Nucleus accumbens (tissue), 56 donors: Measurements from ENCODE around the gene RUFY3.
A peak's percentile ranks its signal among the peaks of the same experiment; 100 is the strongest.
"Not testable (repeated sequence)": the region's sequence is repeated elsewhere in the genome, so short reads cannot be mapped to it uniquely, and the experiment has no call there.

Experiments used
- DNase-seq, 56 donors: peaks; one replicate each; lab custom pipeline; 2025; lab: John Stamatoyannopoulos, UW

Gene RUFY3, protein sequence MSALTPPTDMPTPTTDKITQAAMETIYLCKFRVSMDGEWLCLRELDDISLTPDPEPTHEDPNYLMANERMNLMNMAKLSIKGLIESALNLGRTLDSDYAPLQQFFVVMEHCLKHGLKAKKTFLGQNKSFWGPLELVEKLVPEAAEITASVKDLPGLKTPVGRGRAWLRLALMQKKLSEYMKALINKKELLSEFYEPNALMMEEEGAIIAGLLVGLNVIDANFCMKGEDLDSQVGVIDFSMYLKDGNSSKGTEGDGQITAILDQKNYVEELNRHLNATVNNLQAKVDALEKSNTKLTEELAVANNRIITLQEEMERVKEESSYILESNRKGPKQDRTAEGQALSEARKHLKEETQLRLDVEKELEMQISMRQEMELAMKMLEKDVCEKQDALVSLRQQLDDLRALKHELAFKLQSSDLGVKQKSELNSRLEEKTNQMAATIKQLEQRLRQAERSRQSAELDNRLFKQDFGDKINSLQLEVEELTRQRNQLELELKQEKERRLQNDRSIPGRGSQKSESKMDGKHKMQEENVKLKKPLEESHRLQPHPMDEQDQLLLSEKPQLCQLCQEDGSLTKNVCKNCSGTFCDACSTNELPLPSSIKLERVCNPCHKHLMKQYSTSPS

GRCh38 chr4:70721747-70722146 lies at the start of gene RUFY3:
RUFY3 (plus strand) TSS chr4:70721964; CDS start chr4:70722574, 610 bp downstream.
- peak in 55 of 56 donors; percentile 7 to 93 (median 70) for DNase-seq

DNA sequence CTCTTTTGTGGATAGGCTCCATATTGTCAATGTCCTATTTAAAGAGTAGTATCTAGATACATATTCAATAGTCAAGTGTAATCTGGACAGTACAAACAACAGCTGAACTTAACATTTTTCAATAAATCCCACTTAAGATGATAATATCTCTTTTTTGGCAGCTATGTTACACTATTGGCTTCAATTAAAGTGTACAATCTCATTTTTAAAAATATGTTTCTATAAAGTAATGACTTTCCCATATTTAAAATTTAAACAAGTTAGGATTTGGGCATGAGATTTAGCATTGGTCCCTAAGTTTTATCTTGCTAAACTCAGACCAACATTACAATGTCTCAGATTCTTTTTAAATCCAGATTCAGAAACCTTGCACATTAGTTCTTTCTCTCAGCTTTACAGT lies 47.6 kb upstream of the RUFY3 start:
- no peak for DNase-seq

- DNase-seq = no peak
Measured at GRCh38 chr4:70674731-70675130, 47.0 kb upstream of the RUFY3 start.

GRCh38 chr4:70676554-70677090 lies 45.1 kb upstream of the RUFY3 start:
- DNase-seq = no peak

DNA sequence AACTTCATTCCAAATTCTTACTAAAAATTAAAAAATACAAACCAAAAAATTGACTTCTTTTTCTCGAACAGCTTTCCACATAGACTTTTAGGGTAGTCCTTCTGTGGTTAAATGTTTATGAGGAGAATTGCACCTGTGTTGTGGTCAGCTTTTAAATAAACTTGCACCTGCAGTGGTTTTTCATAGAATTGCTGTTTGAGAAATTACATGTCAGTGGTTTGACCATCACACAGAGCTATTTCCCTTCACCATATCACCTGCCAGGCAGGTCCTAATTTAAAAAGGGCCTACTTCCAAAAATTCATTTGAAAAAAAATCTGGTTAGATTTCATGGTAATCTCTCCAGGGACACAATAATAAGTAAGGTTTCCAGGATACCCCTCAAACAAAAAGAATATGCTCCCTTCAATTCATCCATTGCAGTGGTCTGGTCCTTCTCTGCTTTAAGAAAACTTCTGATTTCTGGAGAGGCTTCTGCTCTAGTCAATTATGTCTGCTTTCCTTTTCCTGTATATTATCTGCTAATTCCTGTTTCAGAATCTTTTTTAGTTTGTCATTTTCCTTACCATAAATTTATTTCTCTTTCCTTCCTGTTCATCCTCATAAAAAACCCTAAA lies 43.3 kb upstream of the RUFY3 start:
- no peak for DNase-seq

GRCh38 chr4:70680934-70681333 lies 40.8 kb upstream of the RUFY3 start:
- DNase-seq = no peak

DNA sequence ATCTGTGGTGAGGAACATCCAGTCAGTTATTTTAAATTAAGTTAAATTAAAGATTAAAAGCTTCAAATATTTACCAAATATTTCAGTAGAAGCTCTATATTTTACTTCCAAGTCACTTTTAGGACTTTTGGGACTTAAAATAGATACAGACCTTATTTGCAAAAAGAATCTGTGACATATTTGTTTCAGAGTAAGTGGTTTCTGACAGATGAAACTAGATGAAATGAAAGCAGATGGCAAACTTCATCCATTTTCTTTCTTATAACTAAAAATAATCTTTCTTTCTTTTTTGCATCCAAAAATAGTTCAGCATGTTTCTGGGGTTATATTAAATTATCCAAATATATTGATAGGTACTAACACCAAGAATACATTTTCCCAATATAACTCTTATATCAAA lies 40.1 kb upstream of the RUFY3 start:
- DNase-seq = no peak

DNA sequence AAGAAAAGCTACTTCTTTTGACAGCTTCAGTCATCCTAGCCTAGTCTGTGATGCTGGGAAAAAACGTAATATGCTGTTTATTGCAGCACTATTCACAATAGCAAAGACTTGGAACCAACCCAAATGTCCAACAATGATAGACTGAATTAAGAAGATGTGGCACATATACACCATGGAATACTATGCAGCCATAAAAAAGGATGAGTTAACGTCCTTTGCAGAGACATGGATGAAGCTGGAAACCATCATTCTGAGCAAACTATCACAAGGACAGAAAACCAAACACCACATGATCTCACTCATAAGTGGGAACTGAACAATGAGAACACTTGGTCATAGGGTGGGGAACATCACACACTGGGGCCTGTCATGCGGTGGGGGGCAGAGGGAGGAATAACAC lies 39.6 kb upstream of the RUFY3 start:
- not testable (repeated sequence) for DNase-seq

GRCh38 chr4:70687392-70687791 lies 34.4 kb upstream of the RUFY3 start:
- peak in 2 of 56 donors; percentile 22 to 40 for DNase-seq

DNA sequence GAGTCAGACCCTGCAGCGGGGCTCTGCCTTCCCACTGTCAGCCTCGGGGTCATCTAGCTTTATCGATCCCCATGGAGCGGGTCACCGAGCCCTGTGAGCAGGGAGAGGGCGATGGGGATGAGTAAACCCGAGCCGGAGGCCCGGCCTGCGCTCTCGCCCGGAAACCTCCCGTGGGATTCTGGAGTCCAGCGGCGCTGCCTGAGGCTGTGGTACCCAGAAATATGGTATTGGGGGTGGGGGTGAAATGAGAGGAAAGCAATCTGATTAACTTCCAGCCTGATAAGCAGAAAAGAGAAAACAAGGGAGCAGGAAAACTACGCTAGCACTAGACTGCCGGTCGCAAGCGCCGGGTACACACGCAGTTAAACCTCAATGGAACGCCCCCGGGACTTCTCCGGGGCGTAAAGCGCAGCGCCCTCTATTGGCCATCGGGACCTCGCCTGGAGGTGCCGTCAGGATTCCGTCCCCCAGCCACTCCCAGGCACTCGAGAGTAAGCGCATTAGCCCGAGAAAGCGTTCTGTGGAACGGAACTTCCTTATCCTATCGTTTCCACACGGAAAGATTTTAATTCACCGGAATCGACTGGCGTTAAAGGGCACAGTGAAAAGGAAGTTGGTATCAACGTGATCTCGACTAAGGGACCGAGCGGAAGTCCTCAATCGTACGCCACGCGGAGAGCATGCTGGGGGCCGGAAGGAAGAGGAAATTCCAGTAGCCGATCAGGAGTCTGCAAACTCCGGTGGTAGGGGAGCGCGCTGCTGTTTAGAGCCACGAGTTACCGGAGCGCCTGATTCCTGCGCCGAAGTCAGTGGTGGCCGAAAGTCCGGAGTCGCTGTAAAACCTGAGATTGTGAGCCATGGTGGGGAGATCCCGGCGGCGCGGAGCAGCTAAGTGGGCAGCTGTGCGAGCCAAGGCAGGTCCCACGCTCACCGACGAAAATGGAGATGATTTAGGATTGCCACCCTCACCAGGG lies 33.7 kb upstream of the RUFY3 start, which contains the start of gene UTP3:
TSS of gene UTP3 (plus strand) at position 712 of the 974 bp plus-strand sequence. CDS start at position 858, 146 bp downstream.
- DNase-seq = peak; percentile 80 to 100 (median 95)

DNA sequence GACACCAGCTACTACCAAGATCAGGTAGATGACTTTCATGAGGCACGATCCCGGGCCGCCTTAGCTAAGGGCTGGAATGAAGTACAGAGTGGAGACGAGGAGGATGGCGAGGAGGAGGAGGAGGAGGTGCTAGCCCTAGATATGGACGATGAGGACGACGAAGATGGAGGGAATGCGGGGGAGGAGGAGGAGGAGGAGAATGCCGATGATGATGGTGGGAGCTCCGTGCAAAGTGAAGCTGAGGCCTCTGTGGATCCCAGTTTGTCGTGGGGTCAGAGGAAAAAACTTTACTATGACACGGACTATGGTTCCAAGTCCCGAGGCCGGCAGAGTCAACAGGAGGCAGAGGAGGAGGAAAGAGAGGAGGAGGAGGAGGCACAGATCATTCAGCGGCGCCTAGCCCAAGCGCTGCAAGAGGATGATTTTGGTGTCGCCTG lies 33.0 kb upstream of the RUFY3 start:
- DNase-seq = peak in 10 of 56 donors; percentile 10 to 54 (median 34)

GRCh38 chr4:70691661-70692060 lies 30.1 kb upstream of the RUFY3 start:
- DNase-seq = no peak

GRCh38 chr4:70694633-70695032 lies 27.1 kb upstream of the RUFY3 start:
- not testable (repeated sequence) for DNase-seq

DNA sequence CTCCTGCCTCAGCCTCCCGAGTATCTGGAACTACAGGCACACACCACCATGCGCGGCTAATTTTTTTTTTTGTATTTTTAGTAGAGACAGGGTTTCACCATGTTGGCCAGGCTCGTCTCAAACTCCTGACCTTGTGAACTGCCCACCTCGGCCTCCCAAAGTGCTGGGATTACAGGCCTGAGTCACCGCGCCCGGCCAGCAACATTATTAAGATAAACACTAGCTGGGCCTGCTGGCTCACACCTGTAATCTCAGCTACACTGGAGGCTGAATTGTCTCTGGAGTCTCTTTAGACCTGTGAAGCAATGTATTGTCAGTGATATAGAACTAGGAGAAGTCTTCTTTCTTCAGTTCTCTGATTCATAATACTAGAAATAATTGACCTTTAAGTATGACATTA lies 23.3 kb upstream of the RUFY3 start:
- not testable (repeated sequence) for DNase-seq

- no peak for DNase-seq
Measured at GRCh38 chr4:70700712-70701111, 21.1 kb upstream of the RUFY3 start.

GRCh38 chr4:70701271-70701670 lies 20.5 kb upstream of the RUFY3 start:
- no peak for DNase-seq

GRCh38 chr4:70702592-70702991 lies 19.2 kb upstream of the RUFY3 start:
- not testable (repeated sequence) for DNase-seq

GRCh38 chr4:70703619-70704214 lies 18.0 kb upstream of the RUFY3 start:
- DNase-seq = peak in 10 of 56 donors; percentile 15 to 67 (median 18)

DNA sequence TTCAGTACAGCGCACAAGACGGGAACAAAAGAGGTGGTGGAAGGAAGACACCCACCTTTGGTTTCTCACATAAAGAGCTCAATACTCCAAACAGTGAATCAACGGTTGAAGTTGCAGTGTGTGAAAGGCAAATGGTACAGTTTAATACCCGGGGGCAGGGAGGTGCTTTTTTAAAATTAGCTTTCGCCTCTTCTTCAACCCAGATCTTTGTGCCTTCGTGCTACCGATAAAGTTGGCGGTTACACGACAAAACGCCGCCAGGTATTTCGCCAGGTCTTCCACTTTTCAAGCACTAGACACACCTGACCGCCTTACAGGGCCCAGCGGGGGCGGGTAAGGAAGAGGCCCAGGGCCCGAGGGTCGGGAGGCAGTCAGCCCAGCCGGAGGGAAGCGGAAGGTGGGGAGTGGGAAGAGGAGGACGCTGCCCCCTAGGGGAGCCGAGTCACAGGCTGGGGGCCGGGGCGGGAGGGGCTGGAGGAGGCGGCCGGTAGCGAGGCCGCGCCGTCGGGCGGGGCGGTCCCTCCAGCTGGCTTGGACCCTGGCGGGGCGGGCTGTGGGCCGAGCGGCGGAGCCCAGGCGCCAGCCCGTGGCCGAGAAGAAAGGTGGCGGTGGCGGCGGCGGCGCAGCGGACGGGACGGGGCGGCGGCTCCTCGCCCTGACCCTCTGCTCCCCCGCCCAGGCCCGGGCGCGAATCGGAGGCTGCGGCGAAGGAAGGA lies 17.4 kb upstream of the RUFY3 start:
- peak in 55 of 56 donors; percentile 16 to 82 (median 64) for DNase-seq
